ENCODE measurements around the gene DOCK2. TPM values are rescaled to one million over a fixed set of nuclear protein-coding genes. Genes with fewer than 3 reads are reported as not detected.

The DOCK2 gene
- total and polyA plus RNA-seq, 9 of the 15 experiments (the other 6 are each of a cell fraction or from before 2014, with no cell fraction given) = 4.5 to 42.6 (median 20.5) TPM

DNA sequence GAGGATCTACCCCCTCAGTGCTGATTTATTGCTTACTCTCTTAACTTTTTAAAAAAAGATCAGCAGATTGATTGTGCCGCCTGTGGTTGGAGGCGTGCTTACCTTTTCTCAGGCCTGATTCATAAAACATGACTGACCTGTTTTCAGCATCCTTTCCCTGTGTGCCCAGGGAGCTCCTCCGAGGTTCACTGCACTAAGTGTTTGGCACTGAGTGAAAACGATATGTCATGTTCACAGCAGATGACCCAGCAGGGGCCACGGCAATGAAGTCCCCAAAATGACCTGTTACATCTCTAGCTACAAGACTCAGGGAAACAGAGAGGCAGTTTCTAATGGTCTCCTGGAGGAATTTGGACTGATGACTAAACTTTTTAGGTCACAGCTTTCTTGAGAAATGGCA lies 273.3 kb downstream of the DOCK2 start:
- Histone ChIP-seq H3K27ac (ENCODE audit: extremely low read depth, low read depth, low read length) (no peak overlapping the region), H2AFZ (ENCODE audit: low read depth, low read length) (no peak overlapping the region), H3K27me3 (ENCODE audit: control insufficient read depth in 2 of 2, insufficient read depth in 2 of 2, low read length in 2 of 2) (peaks cover 0 to 4% of the 10 kb centered on the region in 2 experiments; a peak in 1 of 5 replicates), H3K4me1 (replicated peaks in 1 of 2; ENCODE audit: control insufficient read depth in 2 of 2, insufficient read depth in 2 of 2, low read length in 2 of 2) (no peaks in the 10 kb centered on the region), H3K79me2 (ENCODE audit: control insufficient read depth, insufficient read depth, low read length) (no peaks in the 10 kb centered on the region), H4K20me1 (replicated peaks; ENCODE audit: control insufficient read depth, insufficient read depth, low read length) (no peaks in the 10 kb centered on the region), H3K4me3 (no peak overlapping the region), H3K9me3 (replicated peaks; ENCODE audit: control insufficient read depth, insufficient read depth, low read depth, low read length) (no peaks in the 10 kb centered on the region), H3K36me3 (ENCODE audit: control insufficient read depth, insufficient read depth, low read length) (no peaks in the 10 kb centered on the region), H3K9me1 (ENCODE audit: control insufficient read depth, insufficient read depth, low read length) (no peaks in the 10 kb centered on the region), H3K4me2 (ENCODE audit: insufficient read depth, low read length) (no peak overlapping the region), H3K9ac (ENCODE audit: insufficient read depth in 1 of 2, low read depth in 2 of 2, low read length in 2 of 2) (no peak overlapping the region)
- BruUV-seq (replicated peaks) = no TSS peak
- 10% methylated on average over 5 of the region's 5 CpGs for WGBS (ENCODE audit: insufficient coverage, low coverage, missing lambda C conversion rate)
- intact Hi-C loops (cut with micrococcal nuclease) = no loop called here
- ChIA-PET CTCF (ENCODE audit: low intra/inter-chr PET ratio) (no interaction called here), POLR2A (interaction anchor here (1.1 kb wide), 1 partner anchor 13 kb away, joined by 3 read pairs; no protein-coding TSS in a partner anchor)
- TF ChIP-seq CTBP1 (IDR thresholded peaks at IDR 0.05; ENCODE audit: borderline replicate concordance) = no peak
- TF ChIP-seq U2AF1 (optimal IDR thresholded peaks at IDR 0.05; ENCODE audit: low read depth, low read length) = no peak
- FAIRE-seq = no peak
- no peak for ATAC-seq
- in situ Hi-C loops (cut with MboI) = no loop called here
- no peak for DNase-seq (ENCODE audit: extremely low read depth in 1 of 4, low spot score in 3 of 4)

DNA sequence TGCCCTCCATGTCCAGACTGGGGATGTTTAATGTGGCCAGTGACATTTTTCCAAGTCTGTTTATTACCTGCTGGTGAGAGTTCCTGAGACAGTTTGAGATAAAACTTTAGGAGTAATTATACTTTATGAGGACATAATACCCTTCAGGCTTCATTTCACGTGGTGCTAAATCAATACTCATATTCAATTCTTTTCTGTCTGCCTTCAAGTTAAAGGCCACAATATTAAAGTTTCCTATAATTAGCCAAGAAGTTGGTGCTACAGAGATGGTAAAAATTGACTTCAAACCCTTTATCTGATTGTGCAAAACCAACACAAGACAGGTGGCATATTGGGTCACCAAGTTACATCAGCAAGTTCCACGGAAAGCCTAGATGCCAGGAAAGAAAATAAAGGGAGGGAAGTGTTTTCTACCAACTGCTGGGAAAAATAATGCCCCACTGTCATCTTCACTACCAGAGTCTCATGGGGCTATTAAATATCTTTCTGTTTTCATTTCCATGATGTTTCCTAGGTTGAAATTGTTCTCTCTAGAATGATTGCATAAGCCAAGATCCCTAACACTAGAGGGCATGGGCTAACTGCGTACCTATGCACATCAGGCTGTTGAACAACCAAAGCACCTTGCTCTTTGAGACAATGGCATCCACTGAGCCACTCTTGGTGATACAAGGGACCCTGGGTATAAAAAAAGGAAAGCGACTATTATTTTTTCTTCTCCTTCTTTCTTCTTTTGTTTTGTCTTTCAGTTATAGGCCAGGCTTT lies 274.6 kb downstream of the DOCK2 start:
- no peaks in the 10 kb centered on the region for H3K36me3 ChIP-seq (ENCODE audit: control insufficient read depth, insufficient read depth, low read length)
- H3K4me2 ChIP-seq (ENCODE audit: insufficient read depth, low read length) = no peak overlapping the region
- no TSS peak for BruUV-seq (replicated peaks)
- H3K9me3 ChIP-seq (replicated peaks; ENCODE audit: control insufficient read depth, insufficient read depth, low read depth, low read length) = no peaks in the 10 kb centered on the region
- intact Hi-C loops (cut with micrococcal nuclease) = no loop called here
- in situ Hi-C loops (cut with MboI) = no loop called here
- H3K79me2 ChIP-seq (ENCODE audit: control insufficient read depth, insufficient read depth, low read length) = no peaks in the 10 kb centered on the region
- no peak overlapping the region for H3K9ac ChIP-seq (ENCODE audit: insufficient read depth in 1 of 2, low read depth in 2 of 2, low read length in 2 of 2)
- no peaks in the 10 kb centered on the region for H4K20me1 ChIP-seq (replicated peaks; ENCODE audit: control insufficient read depth, insufficient read depth, low read length)
- ChIA-PET POLR2A (no interaction called here), CTCF (ENCODE audit: low intra/inter-chr PET ratio) (interaction anchor here (0.6 kb wide), 1 partner anchor 70 kb away, joined by 4 read pairs; no protein-coding TSS in a partner anchor)
- no peak overlapping the region for H3K27ac ChIP-seq (ENCODE audit: extremely low read depth, low read depth, low read length)
- FAIRE-seq (no peak), DNase-seq (ENCODE audit: extremely low read depth in 1 of 4, low spot score in 3 of 4) (no peak), ATAC-seq (no peak)
- H2AFZ ChIP-seq (ENCODE audit: low read depth, low read length) = no peak overlapping the region
- H3K9me1 ChIP-seq (ENCODE audit: control insufficient read depth, insufficient read depth, low read length) = no peaks in the 10 kb centered on the region
- no peak overlapping the region for H3K4me3 ChIP-seq
- H3K4me1 ChIP-seq (replicated peaks in 1 of 2; ENCODE audit: control insufficient read depth in 2 of 2, insufficient read depth in 2 of 2, low read length in 2 of 2) = no peaks in the 10 kb centered on the region
- H3K27me3 ChIP-seq (ENCODE audit: control insufficient read depth in 2 of 2, insufficient read depth in 2 of 2, low read length in 2 of 2) = peaks cover 0 to 4% of the 10 kb centered on the region in 2 experiments; a peak in 1 of 5 replicates
- 3% methylated on average over 3 of the region's 4 CpGs for WGBS (ENCODE audit: insufficient coverage, low coverage, missing lambda C conversion rate)
- TF ChIP-seq NCOA6 (IDR thresholded peaks at IDR 0.05) (no peak), MAFG (tag; conservative IDR thresholded peaks at IDR 0.05) (no peak), HDAC3 (IDR thresholded peaks at IDR 0.05; ENCODE audit: borderline replicate concordance, partially characterized antibody) (no peak), STAT6 (CRISPR knock-in tag; IDR thresholded peaks at IDR 0.05) (no peak)
- TF ChIP-seq, protein P1, sequence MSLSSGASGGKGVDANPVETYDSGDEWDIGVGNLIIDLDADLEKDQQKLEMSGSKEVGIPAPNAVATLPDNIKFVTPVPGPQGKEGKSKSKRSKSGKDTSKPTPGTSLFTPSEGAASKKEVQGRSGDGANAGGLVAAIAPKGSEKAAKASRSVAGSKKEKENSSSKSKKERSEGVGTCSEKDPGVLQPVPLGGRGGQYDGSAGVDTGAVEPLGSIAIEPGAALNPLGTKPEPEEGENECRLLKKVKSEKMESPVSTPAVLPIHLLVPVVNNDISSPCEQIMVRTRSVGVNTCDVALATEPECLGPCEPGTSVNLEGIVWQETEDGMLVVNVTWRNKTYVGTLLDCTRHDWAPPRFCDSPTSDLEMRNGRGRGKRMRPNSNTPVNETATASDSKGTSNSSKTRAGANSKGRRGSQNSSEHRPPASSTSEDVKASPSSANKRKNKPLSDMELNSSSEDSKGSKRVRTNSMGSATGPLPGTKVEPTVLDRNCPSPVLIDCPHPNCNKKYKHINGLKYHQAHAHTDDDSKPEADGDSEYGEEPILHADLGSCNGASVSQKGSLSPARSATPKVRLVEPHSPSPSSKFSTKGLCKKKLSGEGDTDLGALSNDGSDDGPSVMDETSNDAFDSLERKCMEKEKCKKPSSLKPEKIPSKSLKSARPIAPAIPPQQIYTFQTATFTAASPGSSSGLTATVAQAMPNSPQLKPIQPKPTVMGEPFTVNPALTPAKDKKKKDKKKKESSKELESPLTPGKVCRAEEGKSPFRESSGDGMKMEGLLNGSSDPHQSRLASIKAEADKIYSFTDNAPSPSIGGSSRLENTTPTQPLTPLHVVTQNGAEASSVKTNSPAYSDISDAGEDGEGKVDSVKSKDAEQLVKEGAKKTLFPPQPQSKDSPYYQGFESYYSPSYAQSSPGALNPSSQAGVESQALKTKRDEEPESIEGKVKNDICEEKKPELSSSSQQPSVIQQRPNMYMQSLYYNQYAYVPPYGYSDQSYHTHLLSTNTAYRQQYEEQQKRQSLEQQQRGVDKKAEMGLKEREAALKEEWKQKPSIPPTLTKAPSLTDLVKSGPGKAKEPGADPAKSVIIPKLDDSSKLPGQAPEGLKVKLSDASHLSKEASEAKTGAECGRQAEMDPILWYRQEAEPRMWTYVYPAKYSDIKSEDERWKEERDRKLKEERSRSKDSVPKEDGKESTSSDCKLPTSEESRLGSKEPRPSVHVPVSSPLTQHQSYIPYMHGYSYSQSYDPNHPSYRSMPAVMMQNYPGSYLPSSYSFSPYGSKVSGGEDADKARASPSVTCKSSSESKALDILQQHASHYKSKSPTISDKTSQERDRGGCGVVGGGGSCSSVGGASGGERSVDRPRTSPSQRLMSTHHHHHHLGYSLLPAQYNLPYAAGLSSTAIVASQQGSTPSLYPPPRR (CRISPR knock-in tag; IDR thresholded peaks at IDR 0.05; ENCODE audit: borderline replicate concordance) = no peak

All from K562 (cell line).